Measurements from ENCODE around the gene FAM204A. TPM values are rescaled to one million over a fixed set of nuclear protein-coding genes. Genes with fewer than 3 reads are reported as not detected.

FAM204A gene
- total RNA-seq, 1 donor from 2014 or later = 48.8 TPM

DNA sequence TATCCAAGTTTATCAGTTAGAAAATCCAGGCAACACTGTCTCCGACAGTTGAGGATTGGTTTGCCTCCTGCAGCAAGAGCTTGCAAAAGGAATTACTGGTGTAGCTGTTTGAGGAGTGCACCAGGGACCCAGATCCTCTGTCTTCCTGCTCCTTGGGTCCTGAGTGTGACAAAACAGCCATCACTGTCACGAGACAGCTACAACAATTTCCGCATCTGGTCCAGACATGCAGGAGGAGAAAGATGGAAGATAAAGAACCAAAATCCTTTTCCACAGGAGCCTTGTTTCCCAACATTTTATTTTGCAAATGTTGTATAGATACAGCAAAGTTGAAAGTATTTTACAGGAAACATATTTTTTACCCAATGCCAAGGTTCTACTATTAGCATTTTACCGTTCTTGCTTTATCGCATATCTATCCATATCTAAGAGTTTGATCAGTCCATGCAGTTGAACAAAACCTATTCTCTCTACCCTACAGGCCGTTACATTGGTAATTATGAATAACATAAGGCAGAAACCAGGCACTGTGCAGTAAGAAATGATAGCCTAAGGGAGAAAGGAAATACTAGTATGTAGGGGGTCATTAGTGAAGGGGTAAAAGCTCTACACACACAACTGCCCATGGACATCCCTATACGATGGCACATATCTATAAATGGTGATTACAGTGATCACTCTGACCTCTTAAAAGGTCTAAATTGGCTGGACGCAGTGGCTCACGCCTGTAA lies 54.9 kb downstream of the FAM204A start:
- DNase-seq (ENCODE audit: extremely low read depth, low read depth, low spot score) = no peak

DNA sequence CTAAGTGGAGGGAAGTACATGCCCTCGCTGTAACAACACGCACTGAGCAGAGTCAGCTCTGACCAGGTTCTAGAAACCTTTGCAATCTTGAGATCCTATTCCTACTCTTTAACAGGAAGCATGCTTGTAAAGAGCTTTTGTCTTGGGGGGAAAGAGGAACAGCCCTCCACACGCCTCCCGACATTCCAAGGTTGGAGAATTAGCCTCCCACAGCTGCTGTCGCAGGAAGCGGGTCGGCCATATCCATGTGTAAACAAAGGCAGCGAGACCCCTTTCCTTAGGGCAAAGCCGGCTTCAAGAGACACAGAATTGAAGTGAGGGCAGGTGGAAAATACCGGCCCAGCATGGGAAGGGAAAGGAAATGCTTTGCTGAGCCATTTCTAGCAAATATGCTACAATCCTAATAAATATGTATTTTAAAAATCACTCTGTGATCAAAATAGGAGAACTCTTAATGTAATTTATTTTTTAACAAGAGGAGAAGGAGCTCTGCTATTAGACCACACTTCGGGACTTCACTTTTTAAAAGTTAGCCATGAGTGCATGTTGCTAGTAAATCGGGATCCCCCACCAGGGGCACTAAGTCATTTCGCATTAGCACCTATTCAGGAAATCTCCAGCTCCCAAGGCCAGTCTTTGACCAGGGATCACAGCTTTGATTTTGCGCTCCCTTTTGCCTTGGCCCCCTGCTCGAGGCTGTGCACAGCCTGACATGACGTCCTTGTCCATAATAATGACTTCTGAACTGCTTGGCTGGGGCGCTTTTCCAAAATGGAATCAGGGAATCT lies 55.9 kb downstream of the FAM204A start:
- no peak for DNase-seq (ENCODE audit: extremely low read depth, low read depth, low spot score)

DNA sequence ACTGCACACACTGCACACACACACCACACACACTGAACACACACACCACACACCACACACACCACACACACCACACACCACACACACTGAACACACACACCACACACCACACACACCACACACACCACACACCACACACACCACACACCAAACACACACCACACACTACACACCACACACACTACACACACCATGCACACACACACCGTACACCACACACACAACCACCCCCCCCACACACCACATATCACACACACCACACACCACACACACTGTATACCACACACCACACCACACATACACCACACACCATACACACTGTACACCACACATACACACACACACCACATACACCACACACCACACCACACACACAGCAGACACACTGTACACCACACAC lies 59.5 kb downstream of the FAM204A start:
- no peak for DNase-seq (ENCODE audit: extremely low read depth, low read depth, low spot score)

DNA sequence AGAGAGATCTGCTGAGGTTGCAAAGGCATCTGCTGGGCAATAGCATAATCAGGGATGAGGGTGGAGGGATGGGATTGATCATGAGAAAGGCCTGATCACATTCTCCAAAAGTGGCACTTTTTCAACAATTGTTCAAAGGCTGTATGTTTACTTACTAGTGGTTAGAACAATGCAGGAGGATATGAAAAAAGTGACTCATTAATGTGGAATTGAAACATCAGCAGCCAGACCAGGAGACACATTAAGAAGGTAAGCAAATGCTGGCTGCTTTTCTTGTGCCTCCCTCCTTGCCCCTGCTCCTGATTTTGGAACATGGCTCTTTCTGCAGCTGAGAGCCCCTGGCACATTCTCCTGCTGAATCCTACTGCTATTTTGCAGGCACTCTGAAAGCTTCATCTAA lies 63.5 kb downstream of the FAM204A start:
- DNase-seq (ENCODE audit: extremely low read depth, low read depth, low spot score) = no peak

DNA sequence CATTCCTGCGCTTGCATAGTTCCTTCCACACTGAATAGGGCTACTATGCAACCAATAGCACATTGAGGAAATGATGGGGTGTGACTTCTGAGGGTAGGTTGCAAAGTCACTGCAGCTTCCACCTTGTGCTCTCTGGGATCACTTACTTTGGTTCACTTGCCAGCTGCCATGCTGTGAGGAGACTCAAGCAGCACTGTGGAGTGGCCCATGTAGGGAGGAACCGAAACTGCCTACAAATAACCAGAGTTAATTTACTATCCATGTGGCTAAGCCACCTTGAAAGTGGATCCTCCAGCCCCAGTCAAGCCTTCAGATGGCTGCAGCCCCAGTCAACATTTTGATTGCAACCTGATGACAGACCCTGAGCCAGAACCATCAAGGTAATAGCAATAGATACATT lies 64.3 kb downstream of the FAM204A start:
- no peak for DNase-seq (ENCODE audit: extremely low read depth, low read depth, low spot score)

DNA sequence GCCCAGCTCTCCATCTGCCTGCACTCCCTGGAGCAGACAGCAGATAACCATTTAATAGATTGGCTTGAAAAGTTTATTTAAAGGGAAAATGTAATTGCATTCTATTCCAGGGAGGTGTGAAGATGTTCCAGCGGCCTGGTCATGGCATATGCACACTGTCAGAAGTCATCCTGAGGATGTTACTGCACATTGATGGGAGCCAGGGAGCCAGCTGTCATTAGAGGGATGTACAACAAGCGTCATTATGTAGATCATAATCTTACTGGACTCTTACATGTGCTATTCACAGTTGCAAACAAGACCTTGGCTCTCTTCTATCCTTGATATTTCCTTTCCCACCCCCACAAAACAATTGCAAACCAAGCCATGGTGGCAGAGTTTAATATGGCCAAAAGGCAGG lies 65.4 kb downstream of the FAM204A start:
- DNase-seq (ENCODE audit: extremely low read depth, low read depth, low spot score) = no peak

DNA sequence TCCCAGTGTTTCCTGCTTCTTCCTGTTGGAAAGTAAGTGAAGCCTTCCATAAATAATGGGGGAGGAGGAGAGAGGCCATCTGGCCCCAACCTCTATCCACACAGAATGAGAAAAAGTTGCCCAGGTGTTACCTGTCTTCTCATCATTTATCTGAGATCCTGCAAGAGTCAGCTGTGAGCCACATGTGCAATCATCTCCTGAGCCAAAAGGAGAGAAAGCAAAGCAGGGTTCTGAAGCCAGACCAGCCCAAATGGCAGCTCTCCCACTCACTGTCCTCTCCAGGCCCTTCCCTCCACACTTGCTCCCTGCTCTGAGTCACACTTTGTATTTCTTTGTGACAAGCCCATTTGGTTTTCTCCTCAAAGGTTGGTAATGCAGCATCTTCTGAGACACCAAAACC lies 65.9 kb downstream of the FAM204A start:
- DNase-seq (ENCODE audit: extremely low read depth, low read depth, low spot score) = no peak

DNA sequence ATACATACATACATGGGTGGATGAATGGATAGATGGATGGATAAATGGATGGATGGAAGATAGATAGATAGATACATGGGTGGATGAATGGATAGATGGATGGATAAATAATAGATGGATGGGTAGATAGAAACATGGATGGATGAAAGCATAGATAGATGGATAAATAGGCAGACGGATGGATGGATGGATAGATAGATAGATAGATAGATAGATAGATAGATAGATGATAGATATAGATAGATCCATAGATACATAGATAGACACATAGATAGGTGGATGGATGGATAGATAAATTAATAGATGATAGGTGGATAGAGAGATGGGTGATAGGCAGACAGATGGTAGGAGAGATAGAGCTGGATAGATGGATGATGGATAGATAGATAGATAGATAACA lies 68.5 kb downstream of the FAM204A start:
- DNase-seq (ENCODE audit: extremely low read depth, low read depth, low spot score) = no peak

DNA sequence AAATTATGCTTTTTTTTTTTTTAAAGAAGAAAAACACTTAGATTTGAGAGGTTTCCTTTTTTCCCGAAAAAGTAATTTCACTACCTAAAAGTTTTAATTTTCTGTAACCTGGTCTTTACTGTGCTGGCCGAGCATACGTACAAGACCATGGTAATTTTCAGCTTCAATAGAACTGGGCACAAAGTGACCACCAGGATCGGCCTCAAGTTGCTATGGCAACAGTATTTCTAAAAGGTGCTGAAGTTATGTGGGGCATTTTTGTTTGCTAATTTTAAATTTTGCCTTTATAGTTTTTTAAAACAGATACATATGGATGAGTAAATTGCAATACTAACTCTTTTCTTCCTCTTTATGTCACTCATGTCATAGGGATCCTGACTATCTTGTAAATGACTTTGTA lies 69.4 kb downstream of the FAM204A start:
- DNase-seq (ENCODE audit: extremely low read depth, low read depth, low spot score) = no peak

DNA sequence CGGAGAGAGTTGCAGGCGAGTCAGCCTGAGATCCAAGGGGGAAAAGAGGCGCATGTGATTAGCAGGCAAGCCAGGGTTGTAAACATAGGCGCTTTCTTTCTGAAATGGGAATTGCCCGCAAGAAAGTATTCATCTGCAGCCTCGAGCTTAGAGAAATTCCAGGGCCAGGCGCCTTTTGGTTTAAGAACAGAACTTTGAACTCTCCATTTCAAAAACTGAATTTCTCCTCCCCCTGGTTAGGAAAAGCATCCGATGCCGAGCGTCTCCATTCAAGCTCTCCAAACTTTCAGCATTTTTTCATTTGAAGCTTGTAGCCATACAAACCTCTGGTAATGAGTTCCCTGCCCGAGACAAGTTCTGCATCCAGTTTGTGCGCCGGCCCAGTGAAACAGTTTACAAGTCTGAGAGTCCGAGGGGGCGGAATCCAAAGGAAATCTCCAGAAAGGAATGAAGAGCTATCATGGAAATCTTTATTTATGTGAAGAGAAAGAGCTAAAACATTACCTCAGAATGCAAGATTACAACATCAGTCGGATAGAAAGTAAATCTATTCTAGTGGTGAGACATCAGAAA lies 69.9 kb downstream of the FAM204A start:
- DNase-seq (ENCODE audit: extremely low read depth, low read depth, low spot score) = no peak

DNA sequence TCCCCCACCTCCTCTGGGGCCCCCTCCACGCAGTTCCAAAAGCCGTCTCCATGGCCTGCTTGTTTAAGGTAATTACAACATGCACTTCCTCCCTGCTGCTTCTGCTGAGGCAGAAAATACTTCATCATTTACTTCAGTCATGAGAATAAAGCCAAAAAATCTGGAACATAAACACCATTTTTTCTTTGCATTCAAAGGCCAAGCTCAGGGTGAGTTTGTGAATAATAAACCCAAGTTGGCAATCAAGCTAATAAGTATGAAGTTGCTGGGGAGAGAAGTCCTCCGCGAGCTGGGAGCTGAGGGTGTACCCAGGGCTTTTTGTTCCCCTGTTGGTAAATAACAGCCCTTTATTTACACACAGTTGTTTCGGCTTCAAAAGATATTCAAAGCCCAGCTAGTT lies 70.5 kb downstream of the FAM204A start:
- no peak for DNase-seq (ENCODE audit: extremely low read depth, low read depth, low spot score)

DNA sequence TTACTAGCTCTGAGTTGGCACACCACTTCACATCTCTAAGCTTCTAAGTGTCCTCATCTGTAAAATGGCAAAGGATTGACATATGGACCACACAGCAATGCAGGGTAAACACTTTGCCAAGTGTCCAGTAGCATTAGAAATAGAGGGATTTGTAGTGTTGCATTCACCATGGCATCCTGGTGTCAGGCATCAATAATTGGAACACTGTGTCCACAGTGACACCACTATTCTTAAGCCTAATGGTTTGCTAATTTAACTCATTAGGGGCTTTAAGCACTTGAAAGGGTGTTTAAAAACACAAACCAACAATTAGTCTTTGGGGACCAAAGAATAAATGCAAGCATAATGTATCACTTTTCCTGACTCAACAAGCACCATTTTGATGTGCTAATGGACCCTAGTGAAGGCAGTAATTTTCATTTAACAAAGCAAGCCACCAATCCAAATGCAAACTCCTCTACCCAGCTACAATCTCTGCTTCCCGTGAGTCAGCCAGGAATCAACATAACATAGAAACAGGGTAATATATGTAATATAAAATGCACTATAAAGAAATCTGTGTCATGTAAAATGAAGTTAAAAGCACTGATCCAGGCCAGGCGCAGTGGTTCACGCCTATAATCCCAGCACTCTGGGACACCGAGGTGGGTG lies 75.9 kb downstream of the FAM204A start:
- no peak for DNase-seq (ENCODE audit: extremely low read depth, low read depth, low spot score)

DNA sequence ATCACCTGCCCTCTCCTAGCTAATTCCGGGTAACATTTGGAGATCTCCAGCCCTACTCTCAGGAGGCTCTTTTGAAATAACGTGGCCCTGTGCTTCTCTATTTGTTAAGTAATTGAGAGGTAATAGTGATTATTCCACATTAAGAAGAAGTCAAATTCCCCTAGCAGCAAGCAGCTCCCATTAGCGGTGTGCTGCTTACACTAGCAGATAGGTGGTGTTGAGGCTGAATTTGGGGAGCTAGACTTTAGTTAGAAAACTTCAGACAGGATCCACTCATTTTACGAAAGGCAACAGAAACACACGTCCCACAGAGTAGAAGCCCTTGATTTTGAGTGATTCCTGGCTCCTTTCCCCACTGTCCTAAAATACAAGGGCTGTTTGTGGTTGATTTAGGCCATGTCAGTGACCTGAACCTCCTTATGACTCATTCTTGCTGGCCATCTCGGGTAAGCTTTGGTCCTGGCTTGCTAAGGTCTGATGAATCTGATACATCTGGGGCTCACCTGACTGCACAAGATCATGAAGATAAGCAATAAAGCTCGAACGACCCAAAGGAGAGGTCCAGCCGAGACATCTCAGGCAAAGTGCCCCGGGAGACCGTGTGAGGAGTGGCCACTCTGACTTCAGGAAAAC lies 77.2 kb downstream of the FAM204A start:
- no peak for DNase-seq (ENCODE audit: extremely low read depth, low read depth, low spot score)

DNA sequence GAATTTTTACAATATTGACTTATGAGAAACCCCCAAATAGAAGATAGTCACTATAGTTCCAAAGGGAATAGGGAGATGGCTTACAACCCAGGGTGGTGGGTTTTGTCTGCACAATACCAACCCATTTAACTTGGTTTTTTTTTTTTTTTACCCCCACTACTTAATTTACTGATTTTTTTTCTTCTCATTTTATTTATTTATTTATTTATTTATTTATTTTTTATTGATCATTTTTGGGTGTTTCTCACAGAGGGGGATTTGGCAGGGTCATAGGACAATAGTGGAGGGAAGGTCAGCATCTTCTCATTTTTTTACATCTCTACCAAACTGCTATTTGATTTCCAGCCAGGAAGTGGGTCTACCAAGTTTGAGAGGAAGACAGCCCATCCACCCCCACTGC lies 77.9 kb downstream of the FAM204A start:
- DNase-seq (ENCODE audit: extremely low read depth, low read depth, low spot score) = no peak

DNA sequence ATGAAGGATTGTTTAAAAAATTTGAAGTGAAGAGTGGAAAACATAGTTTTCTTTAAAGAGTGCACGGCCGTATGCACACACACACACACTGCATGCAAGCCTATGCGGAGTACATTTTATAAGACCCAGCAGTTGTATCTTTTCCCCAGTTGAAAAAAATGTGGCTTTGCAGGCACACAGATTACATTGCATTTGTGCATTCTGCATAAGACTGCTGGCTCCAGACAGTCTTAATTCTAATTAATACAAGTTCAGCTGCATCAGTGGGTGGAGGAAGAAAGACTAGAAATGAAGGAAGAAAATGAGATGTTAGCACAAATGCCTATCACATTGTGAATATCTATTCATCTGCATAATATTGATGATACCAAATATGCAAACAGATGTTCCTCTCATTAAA lies 79.6 kb downstream of the FAM204A start:
- DNase-seq (ENCODE audit: extremely low read depth, low read depth, low spot score) = no peak

DNA sequence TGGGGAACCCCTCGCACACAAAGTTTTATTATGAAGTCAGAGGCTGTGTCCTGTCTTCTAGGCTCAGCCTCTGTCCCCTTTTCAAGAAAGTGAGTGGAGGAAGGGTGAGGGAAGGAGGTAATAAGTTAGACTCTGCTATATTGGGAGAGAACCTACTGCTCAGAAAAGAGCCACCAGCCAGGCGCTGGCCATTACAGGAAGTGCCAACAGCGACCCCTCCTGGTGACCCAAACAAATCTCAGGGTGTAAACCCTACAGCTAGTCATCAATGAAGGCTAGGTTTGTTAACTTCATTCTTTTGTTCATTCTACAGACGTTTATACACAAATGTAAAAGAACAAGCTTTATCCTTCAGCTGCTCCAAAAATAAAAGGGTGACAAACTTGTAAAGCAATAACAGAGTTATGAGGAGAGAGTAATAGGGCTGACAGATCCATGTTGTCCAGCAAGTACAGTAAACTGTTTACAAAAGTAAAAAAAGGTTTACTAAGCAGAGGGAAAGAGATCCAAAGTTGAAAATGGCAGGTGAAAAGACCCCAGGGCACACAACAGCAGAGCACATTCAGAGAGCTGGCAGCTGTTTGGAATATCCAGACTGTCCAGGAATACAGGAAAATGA lies 82.7 kb downstream of the FAM204A start:
- DNase-seq (ENCODE audit: extremely low read depth, low read depth, low spot score) = no peak

DNA sequence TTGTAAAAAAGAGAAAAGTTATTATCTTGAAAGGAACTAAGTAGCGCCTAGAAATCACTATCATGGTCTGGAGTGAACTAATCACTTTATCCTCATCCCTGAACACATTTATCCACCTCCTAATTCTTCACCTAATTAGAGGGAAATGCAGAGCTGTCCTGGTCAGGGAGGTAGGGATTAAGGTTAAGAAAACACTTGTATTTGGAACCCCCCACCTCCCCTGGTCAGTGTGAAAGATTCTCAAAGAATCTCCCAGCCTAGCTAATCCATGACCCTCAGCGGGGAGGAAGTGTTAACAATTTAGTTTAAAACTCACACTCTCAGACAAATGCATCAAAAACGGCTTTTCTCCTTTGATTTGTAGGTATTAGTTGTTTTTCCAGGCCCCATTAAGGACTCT lies 83.8 kb downstream of the FAM204A start:
- no peak for DNase-seq (ENCODE audit: extremely low read depth, low read depth, low spot score)

DNA sequence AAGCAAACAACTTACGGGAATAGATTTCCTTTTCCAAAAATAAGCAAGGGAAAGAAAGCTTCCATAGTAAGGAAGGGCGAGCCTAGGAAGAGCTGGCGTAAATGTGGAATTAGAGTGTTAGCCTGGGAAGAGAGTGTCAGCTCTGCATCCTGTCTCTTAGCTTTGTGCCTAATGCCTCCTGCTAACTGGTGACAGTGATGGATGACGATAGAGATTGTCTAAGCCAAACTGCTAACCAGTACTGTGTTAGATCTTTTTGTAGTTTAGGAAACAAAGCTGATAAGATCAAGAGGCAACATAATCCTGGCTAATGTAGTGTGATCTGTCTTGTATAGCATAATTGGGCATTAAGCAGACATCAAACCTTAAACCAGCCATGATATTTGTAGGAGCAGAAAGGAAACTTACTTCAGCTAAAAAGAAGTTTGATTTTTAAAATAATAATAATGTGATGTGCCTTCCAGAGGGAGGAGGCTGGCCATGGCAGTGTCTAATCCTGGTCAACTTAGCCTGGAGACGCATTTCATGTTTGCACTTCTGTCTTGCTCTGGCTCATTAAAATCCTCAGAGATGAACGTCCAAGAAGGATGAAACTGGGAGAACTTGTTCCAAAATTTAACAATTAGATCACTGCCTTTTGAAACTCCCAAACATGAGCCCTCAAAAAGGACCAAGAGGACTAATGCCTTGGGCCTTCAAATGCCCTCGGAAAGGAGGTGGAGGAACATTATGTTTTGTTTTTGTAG lies 85.1 kb downstream of the FAM204A start:
- no peak for DNase-seq (ENCODE audit: extremely low read depth, low read depth, low spot score)

DNA sequence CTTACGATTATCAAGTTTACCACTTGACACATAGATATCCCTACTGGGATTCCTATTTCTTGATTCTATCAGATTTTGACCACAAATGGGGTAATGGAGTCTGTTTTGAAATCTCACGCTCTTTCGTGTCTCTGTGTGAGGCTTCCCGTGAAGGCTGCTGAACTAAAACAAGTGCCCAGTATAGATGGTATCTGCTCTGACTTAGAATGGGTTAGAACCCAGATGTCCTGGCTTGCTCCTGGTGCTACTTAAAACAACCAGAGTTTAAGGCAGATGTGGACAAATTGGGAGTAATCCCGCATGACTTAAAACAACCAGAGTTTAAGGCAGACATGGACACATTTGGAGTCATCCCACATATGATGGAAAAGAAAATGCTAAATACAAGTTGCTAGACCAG lies 85.9 kb downstream of the FAM204A start:
- DNase-seq (ENCODE audit: extremely low read depth, low read depth, low spot score) = no peak

DNA sequence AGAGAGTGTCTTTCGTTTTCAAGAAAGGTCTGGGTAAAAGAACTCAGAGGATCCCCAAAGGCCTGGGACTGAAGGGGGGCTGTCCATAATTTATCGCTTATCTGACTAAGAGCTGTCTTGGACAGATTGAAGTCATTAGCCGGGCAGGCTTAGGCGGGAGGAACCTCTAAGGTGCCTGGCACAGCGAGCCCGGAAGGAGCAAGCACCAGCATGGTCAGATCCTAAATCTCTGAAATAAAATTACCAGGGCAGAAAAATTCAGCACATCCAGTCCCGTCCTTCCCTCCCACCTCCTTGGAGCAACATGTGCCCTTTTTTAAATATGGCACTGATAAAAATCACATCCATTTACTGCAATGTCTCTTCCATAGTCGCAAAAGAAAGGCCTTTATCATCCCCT lies 86.8 kb downstream of the FAM204A start:
- DNase-seq (ENCODE audit: extremely low read depth, low read depth, low spot score) = no peak
